K562 (cell line): Measurements from ENCODE around the gene TAF12. TPM values are rescaled to one million over a fixed set of nuclear protein-coding genes. Genes with fewer than 3 reads are reported as not detected.

Experiments used
- ATF6 ChIP-seq: sonication (generic); formaldehyde crosslinking; IDR thresholded peaks from 2 replicates; pipeline ENCODE4 v1.4.0; 2020; ENCODE audit warnings: mild to moderate bottlenecking, missing genetic modification reagents
- CEBPB ChIP-seq: fragments of 450-650 bp; IDR thresholded peaks from 2 replicates; pipeline ENCODE4 v1.6.1; 2016; ENCODE audit warnings: missing genetic modification characterization, missing compliant biosample characterization
- E2F3 ChIP-seq: fragments of 250-450 bp; sonication (Bioruptor Pico); IDR thresholded peaks from 2 replicates; pipeline ENCODE4 v1.4.0; 2020; ENCODE audit warnings: mild to moderate bottlenecking
- E2F5 ChIP-seq: sonication (generic); formaldehyde crosslinking; IDR thresholded peaks from 2 replicates; pipeline ENCODE4 v1.8.0; 2022; ENCODE audit warnings: mild to moderate bottlenecking, missing genetic modification reagents
- FOXM1 ChIP-seq, 2 experiments: fragments of 450-650 bp in 1 of 2; sonication (generic) in 1 of 2; formaldehyde crosslinking in 1 of 2; IDR thresholded peaks; 2 replicates each; pipeline versions ENCODE4 v1.6.1 to v1.9.0; 2017 to 2022; ENCODE audit warnings: low read depth in 2 of 2, mild to moderate bottlenecking in 2 of 2, missing genetic modification reagents in 1 of 2, moderate library complexity in 1 of 2
- HOXB6 ChIP-seq: fragments of 250-450 bp; sonication (Bioruptor Pico); IDR thresholded peaks from 2 replicates; pipeline ENCODE4 v1.5.1; 2022; ENCODE audit warnings: mild to moderate bottlenecking, borderline replicate concordance
- MBD2 ChIP-seq: sonication (generic); IDR thresholded peaks from 2 replicates; pipeline ENCODE4 v1.6.1; 2016; ENCODE audit warnings: low read depth, borderline replicate concordance
- MCM3 ChIP-seq: fragments of 450-650 bp; IDR thresholded peaks from 2 replicates; pipeline ENCODE4 v1.6.1; 2016
- MYBL2 ChIP-seq, 2 experiments: fragments of 450-650 bp in 1 of 2; sonication (generic) in 1 of 2; formaldehyde crosslinking in 1 of 2; IDR thresholded peaks; 2 replicates each; pipeline versions ENCODE4 v1.6.1 to v1.8.1; 2017 to 2022; ENCODE audit warnings: borderline replicate concordance in 1 of 2, inconsistent platforms in 1 of 2, low read depth in 1 of 2, mild to moderate bottlenecking in 1 of 2, missing genetic modification reagents in 1 of 2, moderate library complexity in 1 of 2
- NFE2L1 ChIP-seq: fragments of 450-650 bp; IDR thresholded peaks from 2 replicates; pipeline ENCODE4 v1.6.1; 2016; ENCODE audit warnings: missing genetic modification characterization, low read depth, mild to moderate bottlenecking, missing compliant biosample characterization, moderate library complexity, borderline replicate concordance
- PURB ChIP-seq: sonication (generic); formaldehyde crosslinking; IDR thresholded peaks from 2 replicates; pipeline ENCODE4 v1.9.0; 2021; ENCODE audit warnings: low read depth, mild to moderate bottlenecking, missing genetic modification reagents
- RNF2 ChIP-seq: sonication (generic); IDR thresholded peaks from 2 replicates; pipeline ENCODE4 v1.6.1; 2016
- SMARCC2 ChIP-seq: fragments of 450-650 bp; IDR thresholded peaks from 2 replicates; pipeline ENCODE4 v1.6.1; 2017; ENCODE audit warnings: antibody characterized with exemption, moderate library complexity, mild to moderate bottlenecking, low read depth
- STAG1 ChIP-seq: sonication (generic); formaldehyde crosslinking; IDR thresholded peaks from 2 replicates; pipeline ENCODE4 v1.5.0; 2020; ENCODE audit warnings: missing genetic modification reagents, borderline replicate concordance
- TAF1 ChIP-seq: IDR thresholded peaks from 2 replicates; pipeline ENCODE4 v1.6.1; 2011; ENCODE audit warnings: mild to moderate bottlenecking, low read length, moderate library complexity; ENCODE audit not compliant: insufficient read depth, control insufficient read depth, severe bottlenecking; ENCODE audit errors: extremely low read depth
- YY1 ChIP-seq, 3 experiments: IDR thresholded peaks; 2 replicates each; pipeline ENCODE4 v1.6.1; 2011; ENCODE audit warnings: low read length in 2 of 3, mild to moderate bottlenecking in 2 of 3, moderate library complexity in 2 of 3, borderline replicate concordance in 1 of 3, control low read depth in 1 of 3, low read depth in 1 of 3; ENCODE audit not compliant: insufficient read depth in 3 of 3, insufficient replicate concordance in 2 of 3, control insufficient read depth in 1 of 3, insufficient read length in 1 of 3; ENCODE audit errors: extremely low read depth in 1 of 3
- ZNF184 ChIP-seq: sonication (generic); formaldehyde crosslinking; IDR thresholded peaks from 2 replicates; pipeline ENCODE4 v1.5.0; 2020; ENCODE audit warnings: missing genetic modification reagents
- ZNF507 ChIP-seq: conservative IDR thresholded peaks from 2 replicates; pipeline ENCODE4 v1.6.1; 2017; ENCODE audit warnings: missing genetic modification characterization, missing compliant biosample characterization
- polyA plus RNA-seq, 8 experiments: library from polyadenylated mRNA; depleted of rRNA in 4 of 8; stranded (reverse) in 5 of 8; unstranded in 3 of 8; fragments of >200 nt; fragmentation: Nextera tagmentation in 2 of 8; fragmentation: Illumina TruSeq in 1 of 8; extraction: Ambion mirVana in 2 of 8; extraction: Trizol in 1 of 8; gene quantifications; 2 replicates each; pipeline versions ENCODE4 v1.2.1 to v1.2.3, GENCODE V29; 2011 to 2014; ENCODE audit warnings: inconsistent platforms in 1 of 8, missing spikeins in 1 of 8
- total RNA-seq, 7 experiments: library from RNA; depleted of rRNA in 6 of 7; stranded (reverse); fragments of >200 nt in 6 of 7; fragmentation: Illumina TruSeq in 2 of 7; extraction: Trizol in 2 of 7; gene quantifications; 2 replicates each; pipeline versions ENCODE4 v1.2.1 to v1.2.3, GENCODE V29; 2011 to 2021; ENCODE audit warnings: low replicate concordance in 1 of 7
- TF ChIP-seq, protein P1 (sequence below): fragments of 450-650 bp; IDR thresholded peaks from 2 replicates; pipeline ENCODE4 v1.6.1; 2016
- TF ChIP-seq, protein P2 (sequence below): fragments of 450-650 bp; IDR thresholded peaks from 2 replicates; pipeline ENCODE4 v1.6.1; 2016; ENCODE audit warnings: missing biosample characterization, missing genetic modification characterization

Gene TAF12
- total and polyA plus RNA-seq, 9 of the 15 experiments (the other 6 are each of a cell fraction or from before 2014, with no cell fraction given) = 31.6 to 89.0 (median 50.5) TPM

DNA sequence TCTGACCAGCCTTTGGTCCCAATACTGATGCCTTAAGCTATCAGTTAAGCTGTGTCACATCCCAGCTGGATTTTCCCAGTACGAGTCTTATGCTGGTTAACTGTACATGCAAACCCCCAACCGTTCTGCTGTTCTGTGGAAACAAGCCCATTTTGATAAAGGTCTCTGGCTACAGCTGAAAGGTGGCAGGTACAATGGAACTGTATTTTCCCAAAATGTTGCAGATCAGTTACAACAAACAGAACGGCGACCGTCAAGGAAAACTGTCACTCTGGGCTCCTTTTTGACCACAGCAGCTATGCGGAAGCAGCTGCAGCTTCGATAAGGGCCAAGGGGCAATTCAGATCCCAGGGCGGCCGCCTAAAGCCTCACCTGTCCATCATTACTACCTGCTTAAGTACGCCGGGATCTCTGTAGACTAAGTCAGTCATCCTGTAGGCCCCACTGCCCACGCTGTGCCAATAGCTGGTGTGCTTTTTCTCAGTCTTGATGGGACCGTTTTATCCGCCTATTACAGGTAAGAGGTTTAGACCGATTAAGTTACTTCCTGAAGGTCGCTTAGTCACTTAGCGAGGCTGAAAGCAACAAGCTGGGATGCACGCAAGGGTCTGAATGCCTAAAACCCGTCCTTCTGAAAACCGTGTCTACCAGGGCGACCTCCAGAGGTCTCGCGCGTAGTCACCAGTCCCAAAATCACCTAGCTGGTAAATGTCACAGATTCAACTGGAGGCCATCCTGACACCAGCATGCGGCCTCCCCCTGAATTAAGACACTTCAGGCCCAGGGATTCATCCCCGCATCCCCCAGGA, 61.9 kb downstream of the TAF12 start (continued):
- TF ChIP-seq NFE2L1 (tag) (no peak), FOXM1 (IDR thresholded peaks at IDR 0.05; ENCODE audit: low read depth) (no peak), FOXM1 (CRISPR knock-in tag; IDR thresholded peaks at IDR 0.05; ENCODE audit: low read depth) (no peak), STAG1 (CRISPR knock-in tag) (peak; percentile 20; the same call in 1 of the 2 replicates), RNF2 (no peak), ZNF507 (tag) (no peak), SMARCC2 (no peak; the same call in 1 of the 2 replicates), ZNF184 (no peak), MBD2 (no peak), E2F5 (CRISPR knock-in tag) (no peak), ATF6 (CRISPR knock-in tag) (peak; percentile 29; the same call in 1 of the 2 replicates), E2F3 (CRISPR knock-in tag) (no peak), HOXB6 (CRISPR knock-in tag) (no peak), YY1 (IDR thresholded peaks at IDR 0.05; ENCODE audit: borderline replicate concordance in 1 of 3, control insufficient read depth in 1 of 3, extremely low read depth in 1 of 3, insufficient read depth in 3 of 3, insufficient read length in 1 of 3, insufficient replicate concordance in 2 of 3, low read depth in 1 of 3, low read length in 2 of 3) (peak in 1 of 3 experiments; percentile 10), PURB (CRISPR knock-in tag) (no peak), TAF1 (no peak), MYBL2 (IDR thresholded peaks at IDR 0.05; ENCODE audit: low read depth) (no peak), MYBL2 (CRISPR knock-in tag; IDR thresholded peaks at IDR 0.05; ENCODE audit: borderline replicate concordance) (no peak), CEBPB (tag) (no peak), MCM3 (no peak)
- TF ChIP-seq, protein P1, sequence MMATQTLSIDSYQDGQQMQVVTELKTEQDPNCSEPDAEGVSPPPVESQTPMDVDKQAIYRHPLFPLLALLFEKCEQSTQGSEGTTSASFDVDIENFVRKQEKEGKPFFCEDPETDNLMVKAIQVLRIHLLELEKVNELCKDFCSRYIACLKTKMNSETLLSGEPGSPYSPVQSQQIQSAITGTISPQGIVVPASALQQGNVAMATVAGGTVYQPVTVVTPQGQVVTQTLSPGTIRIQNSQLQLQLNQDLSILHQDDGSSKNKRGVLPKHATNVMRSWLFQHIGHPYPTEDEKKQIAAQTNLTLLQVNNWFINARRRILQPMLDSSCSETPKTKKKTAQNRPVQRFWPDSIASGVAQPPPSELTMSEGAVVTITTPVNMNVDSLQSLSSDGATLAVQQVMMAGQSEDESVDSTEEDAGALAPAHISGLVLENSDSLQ = peak; percentile 90
- TF ChIP-seq, protein P2, sequence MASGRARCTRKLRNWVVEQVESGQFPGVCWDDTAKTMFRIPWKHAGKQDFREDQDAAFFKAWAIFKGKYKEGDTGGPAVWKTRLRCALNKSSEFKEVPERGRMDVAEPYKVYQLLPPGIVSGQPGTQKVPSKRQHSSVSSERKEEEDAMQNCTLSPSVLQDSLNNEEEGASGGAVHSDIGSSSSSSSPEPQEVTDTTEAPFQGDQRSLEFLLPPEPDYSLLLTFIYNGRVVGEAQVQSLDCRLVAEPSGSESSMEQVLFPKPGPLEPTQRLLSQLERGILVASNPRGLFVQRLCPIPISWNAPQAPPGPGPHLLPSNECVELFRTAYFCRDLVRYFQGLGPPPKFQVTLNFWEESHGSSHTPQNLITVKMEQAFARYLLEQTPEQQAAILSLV (tag) = no peak
